SK-N-MC (cell line): Measurements from ENCODE around the gene RANGAP1.

Source experiments
- DNase-seq: peaks from one replicate; pipeline ENCODE4 v3.0.0-alpha.2; 2011; ENCODE audit warnings: low read depth, low spot score
- H3K27ac ChIP-seq: fragments of 200-600 bp; sonication (generic); 2 replicates; pipeline ENCODE4 v1.5.1; 2016; ENCODE audit warnings: mixed run types
- H3K36me3 ChIP-seq: fragments of 200-600 bp; sonication (generic); 2 replicates; pipeline ENCODE4 v1.6.1; 2017; ENCODE audit warnings: antibody characterized with exemption, low read length, mixed read lengths; ENCODE audit not compliant: insufficient read depth
- H3K4me3 ChIP-seq: fragments of 200-600 bp; sonication (generic); 2 replicates; pipeline ENCODE4 v1.5.1; 2016
- H3K9ac ChIP-seq: fragments of 200-600 bp; sonication (generic); 2 replicates; pipeline ENCODE4 v1.8.0; 2017; ENCODE audit warnings: mixed run types, mixed read lengths; ENCODE audit not compliant: insufficient read length
- H3K9me3 ChIP-seq: fragments of 200-600 bp; sonication (generic); 2 replicates; pipeline ENCODE4 v1.6.1; 2017; ENCODE audit warnings: low read depth, mild to moderate bottlenecking, antibody characterized with exemption, low read length, moderate library complexity, mixed read lengths
- EZH2 ChIP-seq: fragments of 200-600 bp; sonication (generic); IDR thresholded peaks from one replicate; pipeline ENCODE4 v1.6.1; 2017; ENCODE audit warnings: antibody characterized with exemption
- FOXP2 ChIP-seq: optimal IDR thresholded peaks from 2 replicates; pipeline ENCODE3; 2011; ENCODE audit warnings: mild to moderate bottlenecking, moderate library complexity; ENCODE audit not compliant: insufficient read depth; ENCODE audit errors: extremely low read length, control extremely low read depth
- POLR2AphosphoS5 ChIP-seq: IDR thresholded peaks from 2 replicates; pipeline ENCODE4 v1.6.1; 2012; ENCODE audit warnings: mild to moderate bottlenecking, low read depth, low read length, borderline replicate concordance

The RANGAP1 gene

DNA sequence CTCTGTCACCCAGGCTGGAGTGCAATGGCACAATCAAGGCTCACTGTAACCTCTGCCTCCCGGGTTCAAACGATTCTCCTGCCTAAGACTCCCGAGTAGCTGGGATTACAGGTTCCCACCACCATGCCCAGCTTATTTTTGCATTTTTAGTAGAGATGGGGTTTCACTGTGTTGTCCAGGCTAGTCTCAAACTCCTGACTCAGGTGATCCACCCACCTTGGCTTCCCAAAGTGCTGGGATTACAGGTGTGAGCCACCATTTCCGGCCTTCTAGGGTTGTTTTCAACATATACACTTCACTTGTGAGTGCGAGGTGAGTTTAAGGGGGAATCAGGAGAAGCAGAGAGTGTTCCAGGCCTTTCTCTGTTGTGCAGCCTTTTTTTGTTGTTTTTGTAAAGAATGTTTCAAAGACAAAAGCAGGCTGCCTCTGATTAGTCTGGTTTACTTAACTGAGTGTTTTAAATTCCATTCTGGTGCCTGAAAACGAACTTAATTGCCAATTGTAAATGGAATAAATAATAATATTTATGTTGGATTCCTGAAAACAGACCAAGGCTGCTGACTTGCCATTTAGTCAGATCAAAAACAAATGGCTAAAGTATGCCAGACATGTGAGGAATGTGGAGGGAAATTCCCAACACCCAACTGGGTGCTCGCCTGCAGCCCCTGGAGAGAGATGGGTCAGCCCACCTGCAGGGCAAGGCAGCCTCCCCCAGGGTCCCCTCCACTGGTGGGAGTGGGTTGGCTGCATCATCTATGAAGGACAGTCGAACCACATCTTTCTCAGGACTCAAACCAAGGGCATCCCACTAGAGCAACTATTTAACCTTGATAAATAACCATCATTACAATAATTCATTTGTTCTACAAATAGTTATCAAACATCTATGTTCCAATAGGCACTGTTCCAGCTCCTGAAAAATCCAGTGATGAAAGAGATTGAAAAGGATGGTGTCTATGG is 4.6 kb upstream of the RANGAP1 start:
- H3K9me3 ChIP-seq: no peaks in the 10 kb centered on the region
- H3K36me3 ChIP-seq: no peaks in the 10 kb centered on the region
- DNase-seq: no peak
- TF ChIP-seq FOXP2: peak; percentile 45
- TF ChIP-seq EZH2: no peak
- TF ChIP-seq POLR2AphosphoS5: no peak
- no peak overlapping the region for H3K4me3 ChIP-seq
- peak overlapping the region; percentile 90 for H3K27ac ChIP-seq
- H3K9ac ChIP-seq: peak overlapping the region; percentile 22

DNA sequence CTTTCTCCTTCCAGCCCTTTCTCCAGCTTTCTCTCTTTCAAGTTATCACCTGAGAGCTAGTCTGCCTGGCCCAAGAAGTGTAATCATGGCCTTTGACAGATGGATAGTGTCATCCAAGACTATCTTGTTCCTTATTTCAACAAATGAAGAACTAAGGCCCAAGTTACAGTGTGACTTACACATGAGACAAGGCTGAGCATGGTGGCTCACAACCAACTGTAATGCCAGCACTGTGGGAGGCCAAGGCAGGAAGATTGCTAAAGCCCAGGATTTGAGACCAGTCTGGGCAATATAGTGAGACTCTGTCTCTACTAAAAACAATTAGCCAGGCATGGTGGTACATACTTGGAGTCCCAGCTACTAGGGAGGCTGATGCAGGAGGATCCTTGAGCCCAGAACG is 3.7 kb upstream of the RANGAP1 start:
- Histone ChIP-seq H3K36me3 (peaks cover 4% of the 10 kb centered on the region; the same call in 1 of the 2 replicates), H3K27ac (peak overlapping the region; percentile 90), H3K9me3 (no peaks in the 10 kb centered on the region), H3K4me3 (no peak overlapping the region), H3K9ac (no peak overlapping the region)
- no peak for DNase-seq
- TF ChIP-seq POLR2AphosphoS5: no peak
- no peak for TF ChIP-seq EZH2
- no peak for TF ChIP-seq FOXP2

GRCh38 chr22:41288245-41288946 is 2.4 kb upstream of the RANGAP1 start:
- Histone ChIP-seq H3K4me3 (no peak overlapping the region), H3K36me3 (peaks cover 14% of the 10 kb centered on the region; the same call in 1 of the 2 replicates), H3K9ac (no peak overlapping the region), H3K9me3 (no peaks in the 10 kb centered on the region), H3K27ac (peak overlapping the region; percentile 84)
- TF ChIP-seq POLR2AphosphoS5 (no peak), EZH2 (no peak), FOXP2 (no peak)
- no peak for DNase-seq

DNA sequence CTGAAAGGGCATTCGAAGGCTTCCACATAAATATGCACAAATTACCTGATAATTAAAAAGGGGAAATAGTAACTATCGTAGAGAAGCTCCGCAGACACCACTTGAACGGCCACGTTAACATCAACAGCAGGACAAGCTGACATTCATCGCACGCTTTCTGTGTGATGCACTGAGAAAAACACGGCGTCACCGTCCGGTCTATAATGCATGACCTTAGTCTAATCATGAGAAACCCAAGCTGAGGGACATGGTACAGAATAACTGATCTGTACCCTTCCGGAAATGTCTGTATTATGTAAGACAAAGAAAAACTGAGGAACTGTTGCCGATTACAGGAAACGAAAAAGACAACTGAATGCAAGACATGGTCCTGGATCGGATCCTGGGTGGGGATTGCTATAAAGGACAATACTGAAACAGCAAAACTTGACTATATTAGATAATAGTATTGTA is 678 bp upstream of the RANGAP1 start:
- Histone ChIP-seq H3K9ac (peak overlapping the region; percentile 79), H3K9me3 (no peaks in the 10 kb centered on the region), H3K27ac (peak overlapping the region; percentile 87), H3K4me3 (peak overlapping the region; percentile 100), H3K36me3 (peaks cover 28% of the 10 kb centered on the region)
- no peak; the same call in 1 of the 2 replicates for TF ChIP-seq POLR2AphosphoS5
- TF ChIP-seq FOXP2: peak; percentile 4
- TF ChIP-seq EZH2: no peak
- peak; percentile 24 for DNase-seq

GRCh38 chr22:41285441-41285819 is 557 bp downstream of the RANGAP1 start:
- Histone ChIP-seq H3K36me3 (peaks cover 40% of the 10 kb centered on the region), H3K4me3 (peak overlapping the region; percentile 100), H3K9me3 (no peaks in the 10 kb centered on the region), H3K27ac (peak overlapping the region; percentile 86), H3K9ac (peak overlapping the region; percentile 91)
- no peak for DNase-seq
- TF ChIP-seq FOXP2: peak; percentile 63
- no peak for TF ChIP-seq EZH2

- DNase-seq: no peak
- Histone ChIP-seq H3K9ac (peak overlapping the region; percentile 91), H3K4me3 (peak overlapping the region; percentile 100), H3K36me3 (peaks cover 50% of the 10 kb centered on the region), H3K9me3 (no peaks in the 10 kb centered on the region), H3K27ac (no peak overlapping the region)
- no peak for TF ChIP-seq FOXP2
- no peak for TF ChIP-seq POLR2AphosphoS5
- no peak for TF ChIP-seq EZH2
Measured at GRCh38 chr22:41284465-41284864, 1.5 kb downstream of the RANGAP1 start.

GRCh38 chr22:41280854-41281253 is 5.1 kb downstream of the RANGAP1 start:
- Histone ChIP-seq H3K27ac (no peak overlapping the region), H3K9me3 (no peaks in the 10 kb centered on the region), H3K4me3 (no peak overlapping the region), H3K36me3 (peaks cover 82% of the 10 kb centered on the region), H3K9ac (no peak overlapping the region)
- TF ChIP-seq POLR2AphosphoS5 (no peak), FOXP2 (no peak), EZH2 (no peak)
- no peak for DNase-seq

DNA sequence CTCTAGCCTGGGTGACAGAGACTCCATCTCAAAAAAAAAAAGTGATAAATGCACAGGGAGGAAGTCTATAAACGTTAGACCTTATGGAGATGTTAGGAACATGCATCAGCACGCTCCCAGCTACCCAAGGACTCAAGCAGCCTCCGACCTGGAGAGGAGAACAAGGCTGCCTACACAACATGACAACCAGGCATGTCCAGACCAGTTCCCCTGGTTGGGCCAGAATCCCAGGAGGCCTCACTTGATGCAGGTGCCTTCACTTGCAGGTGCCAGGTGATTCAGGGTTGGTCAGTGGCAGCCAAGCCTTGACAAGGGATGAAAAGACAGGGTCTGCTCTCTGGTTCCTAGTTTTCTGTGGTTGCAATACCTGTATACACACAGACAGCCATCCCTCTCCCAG is 5.9 kb downstream of the RANGAP1 start:
- Histone ChIP-seq H3K27ac (no peak overlapping the region), H3K9me3 (no peaks in the 10 kb centered on the region), H3K4me3 (no peak overlapping the region), H3K36me3 (peaks cover 90% of the 10 kb centered on the region), H3K9ac (no peak overlapping the region)
- DNase-seq: no peak
- no peak for TF ChIP-seq POLR2AphosphoS5
- no peak for TF ChIP-seq FOXP2
- TF ChIP-seq EZH2: no peak
